Effector CD8-positive, alpha-beta T cell (primary cell): ENCODE results near the gene CATSPERZ.
"Not testable (repeated sequence)": the region's sequence is repeated elsewhere in the genome, so short reads cannot be mapped to it uniquely, and the experiment has no call there.

ENCODE experiments used
- DNase-seq: peaks from one replicate; lab custom pipeline; 2025; lab: John Stamatoyannopoulos, UW

Gene CATSPERZ

DNA sequence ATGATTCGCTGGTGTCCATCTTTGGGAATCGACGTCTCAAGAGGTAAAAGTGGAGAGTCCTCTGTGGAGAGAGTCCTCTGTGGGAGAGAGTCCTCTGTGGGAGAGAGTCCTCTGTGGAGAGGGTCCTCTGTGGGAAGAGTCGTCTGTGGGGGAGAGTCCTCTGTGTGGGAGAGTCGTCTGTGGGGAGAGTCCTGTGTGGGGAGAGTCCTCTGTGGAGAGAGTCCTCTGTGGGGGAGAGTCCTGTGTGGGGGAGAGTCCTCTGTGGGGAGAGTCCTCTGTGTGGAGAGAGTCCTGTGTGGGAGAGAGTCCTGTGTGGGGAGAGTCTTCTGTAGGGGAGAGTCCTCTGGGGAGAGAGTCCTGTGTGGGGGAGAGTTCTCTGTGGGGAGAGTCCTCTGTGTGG is 20.9 kb downstream of the CATSPERZ start:
- no peak for DNase-seq

DNA sequence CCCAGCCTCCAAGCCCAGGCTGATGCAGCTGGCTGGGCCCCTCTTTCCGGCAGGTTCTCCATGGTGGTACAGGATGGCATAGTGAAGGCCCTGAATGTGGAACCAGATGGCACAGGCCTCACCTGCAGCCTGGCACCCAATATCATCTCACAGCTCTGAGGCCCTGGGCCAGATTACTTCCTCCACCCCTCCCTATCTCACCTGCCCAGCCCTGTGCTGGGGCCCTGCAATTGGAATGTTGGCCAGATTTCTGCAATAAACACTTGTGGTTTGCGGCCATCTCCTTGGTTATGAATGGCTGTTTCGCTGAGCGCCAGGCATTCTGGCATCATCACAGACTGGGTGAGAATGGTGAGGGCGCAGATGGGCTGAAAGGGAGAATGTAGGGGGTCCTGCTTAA is 21.4 kb downstream of the CATSPERZ start:
- DNase-seq = no peak

DNA sequence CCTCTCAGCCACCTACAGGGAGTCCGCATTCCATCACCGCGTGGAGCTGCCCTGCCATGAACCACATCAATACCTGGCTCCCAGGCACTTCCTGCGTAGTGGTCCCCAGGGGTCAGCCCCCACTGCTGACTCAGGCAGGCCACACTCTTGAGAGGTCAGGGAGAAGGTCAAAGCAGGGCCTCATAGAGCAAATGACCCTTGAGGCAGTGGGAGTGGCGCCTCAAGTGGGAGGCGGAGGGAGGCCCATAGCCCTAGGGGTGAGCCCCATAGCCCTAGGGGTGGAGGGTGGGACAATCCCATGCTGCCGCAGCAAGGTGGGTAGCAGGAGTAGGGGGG is 22.7 kb downstream of the CATSPERZ start:
- DNase-seq = no peak

DNA sequence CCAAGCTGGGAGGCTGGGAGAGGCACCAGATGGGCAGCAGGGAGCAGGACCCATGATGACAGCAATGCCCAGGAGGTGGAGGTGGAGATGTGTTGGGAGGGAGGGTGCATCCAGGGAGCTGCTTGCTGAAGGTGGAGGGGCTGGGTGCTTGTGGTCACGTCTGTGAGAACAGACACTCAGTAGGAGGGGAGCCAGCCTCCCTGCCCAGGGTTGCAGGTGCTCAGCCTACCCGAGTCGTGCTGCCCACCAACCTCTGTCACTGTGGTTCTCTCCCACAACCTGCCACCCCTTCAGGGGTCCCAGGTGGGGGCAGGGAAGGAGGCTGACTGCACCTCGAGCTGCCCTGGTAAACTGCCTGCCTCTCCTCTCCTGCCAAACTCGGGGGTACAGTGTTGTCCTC is 23.2 kb downstream of the CATSPERZ start:
- no peak for DNase-seq

DNA sequence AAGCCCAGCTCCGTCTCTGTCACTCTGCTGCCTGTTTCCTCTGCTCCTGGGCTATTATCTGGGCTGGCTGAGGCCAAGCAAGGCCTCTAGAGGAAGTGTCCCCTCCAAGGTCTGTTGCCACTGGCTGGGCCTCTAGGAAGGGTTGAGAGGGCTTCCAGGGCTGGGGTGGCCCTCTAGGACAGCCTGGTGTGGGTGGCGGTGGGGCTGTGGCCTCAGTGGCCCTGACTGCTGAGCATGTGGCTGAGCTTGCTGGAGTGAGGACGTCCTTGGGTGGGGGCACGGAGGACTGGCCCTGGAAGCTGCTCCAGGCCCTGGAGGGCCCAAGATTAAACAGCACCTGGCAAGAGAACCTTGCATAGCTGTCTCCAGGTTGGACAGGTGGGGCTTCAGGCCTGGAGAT is 23.8 kb downstream of the CATSPERZ start:
- DNase-seq = not testable (repeated sequence)

DNA sequence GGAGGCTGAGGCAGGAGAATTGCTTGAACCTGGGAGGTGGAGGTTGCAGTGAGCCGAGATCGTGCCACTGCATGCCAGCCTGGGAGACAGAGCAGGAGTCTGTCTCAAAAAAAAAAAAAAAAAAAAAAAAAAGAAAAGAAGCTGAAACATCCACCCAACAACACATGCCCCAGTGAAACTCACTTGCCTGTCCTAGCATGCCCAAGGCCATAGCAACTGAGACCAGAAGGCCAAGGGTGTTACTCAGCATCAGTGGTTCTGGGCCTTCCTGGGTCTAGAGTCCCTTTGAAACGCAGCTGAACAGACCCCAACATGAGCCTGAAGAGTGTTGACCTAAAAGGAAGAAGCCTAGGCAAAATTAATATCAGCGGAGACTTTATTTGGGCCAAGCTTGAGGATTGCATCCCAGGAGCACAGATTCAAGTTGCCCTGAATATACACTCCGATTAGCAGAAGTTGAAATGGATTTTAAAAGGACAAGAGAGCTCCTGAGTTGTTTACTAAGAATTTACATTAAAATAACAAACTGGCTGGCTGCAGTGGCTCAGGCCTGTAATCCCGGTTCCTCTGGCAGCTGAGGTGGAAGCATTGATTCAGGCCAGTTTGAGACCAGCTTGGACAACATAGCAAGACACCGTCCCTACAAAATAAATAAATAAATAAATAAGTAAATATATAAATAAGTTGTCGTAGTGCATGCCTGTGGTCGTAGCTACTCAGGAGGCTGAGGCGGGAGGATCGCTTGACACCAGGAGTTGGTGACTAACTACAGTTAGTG is 24.7 kb downstream of the CATSPERZ start:
- DNase-seq = no peak

DNA sequence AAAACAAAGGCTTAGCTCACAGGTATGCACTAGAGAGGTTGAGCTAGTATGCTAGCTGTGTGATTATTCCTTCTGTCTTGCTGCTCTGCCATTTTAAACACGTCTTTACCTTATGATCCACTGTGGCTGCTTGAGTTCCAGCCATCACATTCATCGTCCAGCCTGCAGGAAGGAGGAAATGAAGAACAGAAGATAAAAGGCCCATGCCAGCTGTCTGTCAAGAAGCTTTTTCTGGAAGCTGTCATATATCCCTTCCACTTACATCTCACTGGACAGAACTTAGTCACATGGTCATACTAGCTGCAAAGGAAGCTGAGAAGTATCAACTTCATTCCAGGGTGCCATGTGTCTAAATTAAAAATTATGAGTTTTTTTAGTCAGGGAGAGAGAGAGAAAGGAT is 27.2 kb downstream of the CATSPERZ start:
- DNase-seq = no peak

DNA sequence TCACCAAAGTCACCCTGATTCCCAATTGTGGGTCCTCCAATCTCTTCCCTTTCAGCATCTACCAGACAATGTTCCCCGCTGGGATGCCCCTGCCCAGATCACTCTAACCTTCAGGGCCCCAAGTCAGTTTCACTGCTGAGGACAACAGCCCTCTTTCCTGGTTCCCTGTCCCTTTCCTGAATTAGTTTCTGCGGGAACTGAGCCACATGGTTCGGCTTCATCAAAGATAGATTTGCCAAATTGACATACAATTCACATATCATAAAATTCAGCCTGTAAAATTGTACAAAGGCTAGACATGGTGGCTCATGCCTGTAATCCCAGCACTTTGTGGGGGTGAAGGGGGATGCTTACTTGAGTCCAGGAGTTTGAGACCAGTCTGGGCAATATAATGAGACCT is 27.8 kb downstream of the CATSPERZ start:
- DNase-seq = no peak

DNA sequence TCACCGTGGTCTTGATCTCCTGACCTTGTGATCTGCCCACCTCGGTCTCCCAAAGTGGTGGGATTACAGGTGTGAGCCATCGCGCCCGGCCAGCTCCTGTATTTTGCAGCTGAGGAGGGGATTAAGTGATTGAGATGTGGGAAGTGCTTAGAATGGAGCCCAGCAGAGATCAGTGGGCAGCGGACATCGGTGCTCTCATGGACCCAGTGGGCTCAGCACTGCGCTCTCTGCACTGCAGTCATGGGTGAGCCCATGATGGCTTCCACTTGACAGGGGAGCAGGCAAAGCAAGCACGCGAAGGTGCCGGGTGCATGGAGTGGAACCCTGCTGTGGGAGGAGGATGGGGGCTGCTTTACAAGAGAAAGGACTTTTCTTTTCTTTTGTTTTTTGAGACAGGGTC is 30.7 kb downstream of the CATSPERZ start:
- no peak for DNase-seq

DNA sequence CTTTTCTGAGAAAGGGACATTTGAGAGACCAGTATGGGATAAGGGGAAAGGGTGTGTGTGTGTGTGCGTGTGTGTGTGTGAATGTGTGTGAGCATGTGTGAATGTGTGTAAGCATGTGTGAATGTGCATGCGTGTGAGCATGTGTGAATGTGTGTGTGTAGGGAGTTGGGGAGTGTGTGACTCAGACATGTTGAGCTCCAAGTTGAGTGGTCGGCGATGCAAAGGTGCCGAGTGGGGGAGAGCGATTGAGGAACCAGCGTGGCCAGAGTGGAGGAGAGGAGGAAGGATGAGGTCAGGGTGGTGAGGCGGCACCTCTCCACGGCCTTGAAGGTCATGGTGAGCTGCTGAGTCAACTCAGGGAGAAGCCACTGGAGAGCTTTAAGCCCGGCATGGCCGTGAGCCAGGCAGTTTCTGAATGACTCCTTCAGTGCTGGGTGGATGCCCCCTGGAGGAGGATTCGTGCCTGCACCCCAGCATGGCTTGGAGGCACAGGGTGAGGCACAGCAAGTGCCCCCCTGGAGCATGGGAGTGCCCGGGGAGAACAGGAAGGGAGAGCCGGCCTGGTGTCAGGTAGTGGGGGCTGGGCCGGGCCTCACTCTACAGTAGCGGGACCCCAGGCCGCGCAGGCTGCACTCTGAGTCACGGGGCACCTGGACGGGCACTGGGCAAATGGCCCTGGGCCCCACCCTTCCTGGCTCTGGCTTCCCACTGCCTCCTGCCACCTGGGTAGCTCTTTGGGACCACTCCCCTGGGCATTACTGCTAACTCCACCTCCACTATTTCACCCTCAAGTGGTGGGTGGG is 31.6 kb downstream of the CATSPERZ start:
- DNase-seq = peak; percentile 38

DNA sequence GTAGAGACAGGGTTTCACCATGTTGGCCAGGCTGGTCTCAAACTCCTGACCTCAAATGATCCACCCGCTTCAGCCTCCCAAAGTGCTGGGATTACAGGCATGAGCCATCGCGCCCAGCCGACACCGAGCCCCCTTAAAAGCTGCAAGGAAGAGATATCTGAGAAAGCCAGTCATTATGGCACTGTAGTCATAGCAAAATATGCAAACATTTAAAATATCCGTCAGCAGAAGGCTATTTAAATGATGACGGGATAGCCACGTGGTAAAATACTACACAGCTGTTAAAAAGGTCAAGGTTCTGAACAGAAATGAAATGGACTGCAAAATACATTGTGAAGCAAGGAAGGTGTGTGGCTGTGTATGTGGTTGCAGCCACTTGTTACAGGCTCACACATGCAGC is 33.4 kb downstream of the CATSPERZ start:
- no peak for DNase-seq

DNA sequence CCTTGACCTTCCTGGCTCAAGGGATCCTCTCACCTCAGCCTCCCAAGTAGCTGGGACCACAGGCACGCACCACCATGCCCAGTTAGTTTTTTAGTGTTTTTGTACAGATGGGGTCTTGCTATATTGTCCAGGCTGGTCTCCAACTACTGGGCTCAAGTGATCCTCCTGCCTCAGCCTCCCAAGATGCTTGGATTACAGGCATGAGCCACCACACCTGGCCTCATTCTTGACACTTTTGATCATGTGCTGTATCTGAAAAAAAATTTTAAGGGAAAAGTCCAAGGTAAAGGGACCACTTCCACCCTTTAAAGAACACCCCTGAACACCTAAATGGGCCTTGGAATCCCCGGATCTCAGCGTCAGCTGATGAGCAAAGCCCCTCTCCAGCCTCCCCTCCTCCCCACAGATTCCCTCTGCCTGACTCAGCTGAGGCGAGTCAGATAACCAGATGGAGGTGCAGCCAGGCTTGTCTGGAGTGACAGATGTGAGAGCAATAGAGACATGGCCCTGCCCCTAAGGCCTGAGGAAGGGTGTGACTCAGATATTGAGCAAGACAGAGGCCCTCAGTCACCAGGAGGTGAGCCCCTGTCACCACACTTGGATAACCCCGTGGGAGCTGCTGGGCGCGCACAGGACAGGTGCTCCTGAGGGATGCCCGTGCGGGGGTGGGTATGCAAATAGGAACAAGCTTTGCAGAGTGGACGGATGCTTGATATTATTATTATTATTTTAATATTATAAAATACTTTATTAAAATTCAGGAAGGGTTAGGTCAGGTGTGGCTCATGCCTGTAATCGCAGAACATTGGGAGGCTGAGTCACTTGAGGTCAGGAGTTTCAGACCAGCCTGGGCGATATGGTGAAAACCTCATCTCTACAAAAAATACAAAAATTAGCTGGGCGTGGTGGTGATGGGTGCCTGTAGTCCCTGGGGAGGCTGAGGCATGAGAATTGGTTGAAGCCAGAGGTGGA is 34.9 kb downstream of the CATSPERZ start:
- DNase-seq = no peak

DNA sequence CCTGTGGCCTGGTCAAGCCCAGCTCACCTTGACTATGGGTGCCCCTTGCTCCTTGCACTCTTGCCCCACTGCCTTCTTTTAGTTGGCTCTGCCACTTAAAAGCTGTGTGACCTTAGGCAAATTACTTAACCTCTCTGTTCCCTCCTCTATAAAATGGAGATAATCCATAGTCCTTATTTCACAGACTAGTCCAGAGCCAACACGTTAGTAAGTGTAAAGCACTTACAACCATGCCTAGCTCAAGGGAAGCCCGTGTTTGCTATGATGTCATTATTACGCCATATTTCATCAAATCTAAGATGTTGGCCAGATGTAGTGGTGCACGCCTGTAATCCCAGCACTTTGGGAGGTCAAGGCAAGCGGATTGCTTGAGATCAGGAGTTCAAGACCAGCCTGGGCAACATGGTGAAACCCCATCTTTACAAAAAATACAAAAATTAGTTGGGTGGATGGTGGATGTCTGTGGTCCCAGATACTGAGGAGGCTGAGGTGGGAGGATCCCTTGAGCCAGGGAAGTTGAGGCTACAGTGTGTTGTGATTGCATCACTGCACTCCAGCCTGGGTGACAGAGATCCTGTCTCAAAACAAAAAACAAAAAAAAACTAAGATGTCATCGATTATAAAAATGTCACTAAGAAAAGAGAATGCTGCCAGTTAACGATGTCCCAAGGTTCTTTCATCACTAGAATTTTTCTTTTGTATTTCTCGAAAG is 37.5 kb downstream of the CATSPERZ start:
- no peak for DNase-seq

DNA sequence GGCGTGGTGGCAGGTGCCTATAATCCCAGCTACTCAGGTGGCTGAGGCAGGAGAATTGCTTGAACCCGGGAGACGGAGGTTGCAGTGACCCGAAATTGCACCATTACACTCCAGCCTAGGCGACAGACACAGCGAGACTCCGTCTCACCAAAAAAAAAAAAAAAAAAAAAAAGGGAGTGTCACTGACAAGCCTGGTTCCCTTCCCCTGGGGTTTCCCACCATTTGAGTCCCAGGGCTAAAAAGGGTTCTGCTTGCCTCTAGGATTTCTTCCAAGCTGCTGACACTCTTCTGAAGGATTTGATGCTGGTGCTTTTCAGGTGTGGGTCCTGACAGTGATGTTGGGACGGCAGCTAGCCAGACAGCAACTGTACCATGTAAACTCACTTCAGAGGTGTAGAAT is 38.6 kb downstream of the CATSPERZ start:
- DNase-seq = no peak

DNA sequence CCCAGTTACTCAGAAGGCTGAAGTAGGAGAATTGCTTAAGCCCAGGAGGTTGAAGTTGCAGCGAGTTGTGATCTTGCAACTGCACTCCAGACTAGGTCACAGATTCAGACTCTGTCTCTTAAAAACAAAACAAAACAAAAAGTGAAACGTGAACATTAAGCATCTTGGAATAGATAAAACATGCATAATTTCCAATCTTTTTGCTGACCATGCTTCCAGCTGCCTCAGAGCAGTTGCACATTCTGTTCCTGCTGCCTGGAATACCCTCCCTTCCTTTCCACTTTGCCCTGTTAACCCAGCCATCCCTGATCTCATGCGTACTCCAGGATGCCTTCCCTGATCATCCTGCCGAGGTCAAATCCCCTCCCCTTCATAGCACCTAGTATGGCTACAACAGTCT is 39.1 kb downstream of the CATSPERZ start:
- DNase-seq = no peak

DNA sequence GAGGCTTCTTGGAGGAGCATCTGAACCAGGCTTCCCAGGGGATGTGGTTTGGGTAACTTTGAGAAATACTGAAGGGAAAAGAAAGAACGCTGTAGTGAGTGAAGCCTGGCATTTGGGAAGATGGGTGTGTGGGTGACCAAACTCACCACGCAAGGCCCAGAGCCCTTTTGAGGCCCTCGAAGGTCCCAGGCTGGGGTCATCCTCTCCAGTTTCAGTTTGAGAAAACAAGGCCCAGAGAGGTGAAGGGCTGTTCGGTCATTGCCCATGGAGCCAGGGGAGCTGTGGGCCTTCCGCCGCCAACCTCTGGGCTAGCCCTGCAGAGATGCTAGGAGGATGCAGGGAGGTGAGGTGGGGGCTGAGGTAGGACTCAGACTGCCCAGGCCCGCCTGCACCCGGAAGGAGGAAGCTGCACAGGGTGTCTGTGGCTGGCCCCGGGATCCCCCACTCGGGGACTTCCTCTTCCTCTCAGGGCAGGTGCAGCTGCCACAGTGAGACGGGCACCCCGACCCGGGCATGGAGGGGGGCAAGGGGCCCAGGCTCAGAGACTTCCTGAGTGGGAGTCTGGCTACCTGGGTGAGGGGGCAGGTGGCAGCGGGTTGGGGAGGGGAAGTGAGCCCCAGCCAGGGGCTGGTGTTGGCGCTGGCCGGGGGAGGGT is 39.7 kb downstream of the CATSPERZ start, which contains the start of gene CCDC88B:
Gene CCDC88B, plus strand, starts transcription at position 451 of the 655 bp plus-strand sequence. Its CDS starts 63 bp downstream, at position 514.
- peak; percentile 72 for DNase-seq

DNA sequence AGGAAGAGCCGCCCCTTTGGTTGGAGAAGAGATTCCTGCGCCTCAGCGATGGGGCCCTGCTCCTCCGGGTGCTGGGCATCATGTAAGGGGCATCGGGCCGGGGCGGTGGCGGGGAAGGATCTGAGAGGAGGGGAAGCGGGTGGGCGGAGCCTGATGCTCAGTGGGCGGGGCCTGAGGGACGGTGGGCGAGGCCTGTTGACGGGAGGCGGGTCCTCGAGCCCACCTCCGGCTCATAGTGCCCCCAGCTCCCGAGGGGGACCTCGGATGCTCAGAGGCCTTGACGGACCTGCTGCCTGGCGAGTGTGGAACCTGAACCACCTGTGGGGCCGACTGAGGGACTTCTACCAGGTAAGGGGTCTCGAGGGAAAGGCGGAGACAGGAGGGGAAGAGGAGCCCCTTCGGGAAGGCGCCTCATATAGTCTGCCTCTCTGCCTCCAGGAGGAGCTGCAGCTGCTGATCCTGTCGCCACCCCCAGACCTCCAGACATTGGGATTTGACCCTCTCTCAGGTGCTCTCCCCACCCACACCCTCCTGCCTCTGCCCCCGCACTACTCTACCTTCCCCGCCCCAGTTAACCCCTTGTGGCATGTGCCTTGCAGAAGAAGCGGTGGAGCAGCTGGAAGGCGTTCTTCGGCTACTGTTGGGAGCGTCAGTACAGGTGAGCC is 40.6 kb downstream of the CATSPERZ start:
- DNase-seq = peak; percentile 78

DNA sequence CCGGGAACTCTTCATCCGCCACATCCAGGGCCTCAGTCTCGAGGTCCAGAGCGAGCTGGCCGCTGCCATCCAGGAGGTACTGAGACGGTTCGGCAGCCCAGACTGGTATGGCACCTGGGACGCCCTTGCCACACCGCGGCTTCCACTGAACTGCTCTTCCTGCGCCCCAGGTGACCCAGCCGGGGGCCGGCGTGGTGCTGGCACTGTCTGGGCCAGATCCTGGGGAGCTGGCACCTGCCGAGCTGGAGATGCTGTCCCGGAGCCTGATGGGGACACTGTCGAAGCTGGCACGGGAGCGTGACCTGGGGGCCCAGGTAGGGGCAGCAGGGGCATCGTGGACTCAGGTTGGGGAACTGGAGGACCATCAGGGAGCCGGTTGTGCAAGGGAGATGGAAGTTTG is 41.3 kb downstream of the CATSPERZ start:
- DNase-seq = no peak

DNA sequence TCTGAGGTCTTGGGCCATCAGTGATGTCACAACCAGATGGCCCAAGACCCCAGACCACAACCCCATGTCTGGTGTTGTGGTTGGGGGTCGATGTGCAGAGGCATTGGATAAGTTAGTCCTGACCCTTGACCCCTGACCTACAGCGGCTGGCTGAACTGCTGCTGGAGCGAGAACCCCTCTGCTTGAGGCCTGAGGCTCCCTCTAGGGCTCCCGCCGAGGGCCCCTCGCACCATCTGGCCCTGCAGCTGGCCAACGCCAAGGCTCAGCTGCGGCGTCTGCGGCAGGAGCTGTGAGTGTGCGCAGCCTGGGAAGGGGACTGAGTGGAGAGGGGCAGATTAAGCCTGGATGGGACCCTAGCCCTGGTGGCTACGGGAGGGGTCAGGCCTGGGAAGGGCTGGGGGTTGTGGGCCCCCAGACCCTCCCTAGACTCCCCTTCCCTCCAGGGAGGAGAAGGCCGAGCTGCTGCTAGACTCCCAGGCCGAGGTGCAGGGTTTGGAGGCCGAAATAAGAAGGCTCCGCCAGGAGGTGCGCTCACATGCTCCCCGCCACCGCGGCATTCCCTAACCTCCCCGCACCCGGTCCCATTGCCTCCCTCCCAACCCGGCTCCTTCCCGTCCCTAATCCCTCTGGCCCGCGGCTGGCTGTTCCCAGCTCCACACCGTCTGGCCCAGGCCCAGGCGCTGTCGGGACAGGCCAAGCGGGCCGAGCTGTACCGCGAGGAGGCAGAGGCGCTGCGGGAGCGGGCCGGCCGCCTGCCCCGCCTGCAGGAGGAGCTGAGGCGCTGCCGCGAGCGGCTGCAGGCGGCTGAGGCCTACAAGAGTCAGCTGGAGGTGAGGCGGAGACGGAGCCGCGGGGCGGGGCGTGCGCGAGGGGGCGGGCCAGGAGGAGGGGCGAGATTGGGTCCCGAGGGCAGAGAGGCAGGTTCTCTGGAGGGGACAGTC is 42.0 kb downstream of the CATSPERZ start:
- peak; percentile 75 for DNase-seq
